NCI-H510A (cell line): ENCODE measurements around the gene ERAS.

Experiments
- DNase-seq: peaks from one replicate; lab custom pipeline; 2025; lab: John Stamatoyannopoulos, UW

The ERAS gene

DNA sequence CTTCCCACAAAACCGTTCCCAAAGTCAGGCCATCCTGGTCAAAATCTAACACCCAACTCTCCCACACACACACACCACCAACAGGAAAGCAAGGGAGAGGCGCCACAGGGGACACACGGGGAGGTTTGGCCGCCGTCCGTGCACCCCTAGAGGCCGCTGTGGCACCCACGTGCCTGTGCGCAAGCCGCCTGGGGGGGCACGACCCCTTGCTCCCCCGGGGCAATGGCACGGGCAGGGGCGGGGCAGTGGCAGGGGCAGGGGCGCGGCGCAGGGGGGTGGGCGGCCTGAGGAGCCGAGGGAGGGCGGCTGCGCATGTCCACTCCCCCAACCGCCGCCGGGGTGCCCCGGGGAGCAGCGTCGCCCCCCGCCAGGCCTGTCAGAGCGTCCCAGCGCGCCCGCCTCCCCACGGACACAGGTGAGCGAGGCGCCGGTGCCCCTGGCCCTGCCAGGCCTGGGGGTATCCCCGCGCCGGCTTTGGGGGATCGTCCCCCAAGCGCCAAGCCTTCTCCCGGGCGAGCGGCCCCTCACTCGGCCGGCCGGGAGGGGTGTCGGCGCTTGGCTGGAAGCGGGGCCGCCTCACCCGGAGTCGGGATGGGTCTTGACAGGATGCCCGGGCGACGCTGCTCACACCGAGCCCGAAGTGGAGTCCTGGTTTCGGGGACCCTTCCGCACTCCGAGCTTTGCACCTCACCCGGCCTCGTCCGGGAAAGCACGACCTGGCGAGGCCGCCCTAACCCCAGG lies at the start of gene ERAS:
Gene ERAS, plus strand, starts transcription at position 379 of the 741 bp plus-strand sequence. CDS start 2,611 bp downstream, outside the sequence.
- DNase-seq = no peak

DNA sequence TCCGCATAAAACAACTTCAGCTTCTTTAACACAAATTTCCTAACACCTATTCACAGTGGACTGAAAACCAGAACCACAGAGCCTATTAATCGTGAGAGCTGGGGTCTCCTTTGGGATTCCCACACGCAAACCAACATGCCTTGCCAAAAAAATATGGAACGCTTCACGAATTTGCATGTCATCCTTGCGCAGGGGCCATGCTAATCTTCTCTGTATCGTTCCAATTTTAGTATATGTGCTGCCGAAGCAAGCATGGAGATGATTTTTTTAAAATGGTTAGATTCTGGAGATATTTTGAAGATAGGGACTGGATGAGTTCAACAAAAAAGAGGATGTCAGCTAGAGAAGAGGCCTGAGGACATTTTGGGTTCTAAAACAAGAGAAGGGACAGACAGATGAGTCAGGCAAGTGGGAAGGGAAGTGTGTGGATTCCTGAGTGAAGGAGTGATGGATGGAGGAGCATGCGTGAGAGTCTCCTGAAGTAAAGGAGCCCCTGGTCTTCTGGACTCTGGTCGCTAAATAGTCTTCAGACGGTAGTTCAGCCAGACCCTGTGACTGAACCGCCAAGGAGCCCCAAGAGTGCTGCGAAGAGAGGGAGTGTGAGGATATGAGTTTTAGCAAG lies 49.4 kb upstream of the ERAS start:
- no peak for DNase-seq

DNA sequence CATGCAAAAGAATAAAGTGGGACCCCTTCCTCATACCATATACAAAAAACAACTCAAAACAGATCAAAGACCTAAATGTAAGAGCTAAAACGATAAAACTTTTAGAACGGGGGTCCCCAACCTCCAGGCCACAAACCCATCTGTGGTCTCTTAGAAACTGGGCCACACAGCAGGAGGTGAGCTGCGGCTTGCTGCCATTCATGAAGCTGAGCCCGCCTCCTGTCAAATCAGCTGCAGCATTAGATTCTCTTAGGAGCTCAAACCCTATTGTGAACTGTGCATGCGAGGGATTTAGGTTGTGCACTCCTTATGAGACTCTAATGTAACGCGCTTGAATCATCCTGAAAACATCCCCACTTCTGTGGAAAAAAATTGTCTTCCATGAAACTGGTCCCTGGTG lies 46.9 kb upstream of the ERAS start:
- no peak for DNase-seq

DNA sequence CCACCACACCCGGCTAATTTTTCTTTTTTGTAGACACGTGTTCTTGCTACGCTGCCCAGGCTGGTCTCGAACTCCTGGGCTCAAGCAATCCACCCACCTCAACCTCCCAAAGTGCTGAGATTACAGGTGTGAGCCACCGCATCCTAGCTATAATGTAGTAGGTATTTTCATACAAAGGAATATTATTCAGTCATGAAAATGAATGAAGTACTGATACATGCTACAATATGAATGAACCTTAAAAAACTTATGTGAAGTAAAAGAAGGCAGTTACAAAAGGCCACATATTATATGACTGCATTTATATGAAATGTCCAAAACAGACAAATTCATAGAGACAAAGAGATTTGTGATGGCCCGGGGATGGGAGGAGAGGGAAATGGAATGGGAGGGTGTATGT lies 44.6 kb upstream of the ERAS start:
- no peak for DNase-seq

DNA sequence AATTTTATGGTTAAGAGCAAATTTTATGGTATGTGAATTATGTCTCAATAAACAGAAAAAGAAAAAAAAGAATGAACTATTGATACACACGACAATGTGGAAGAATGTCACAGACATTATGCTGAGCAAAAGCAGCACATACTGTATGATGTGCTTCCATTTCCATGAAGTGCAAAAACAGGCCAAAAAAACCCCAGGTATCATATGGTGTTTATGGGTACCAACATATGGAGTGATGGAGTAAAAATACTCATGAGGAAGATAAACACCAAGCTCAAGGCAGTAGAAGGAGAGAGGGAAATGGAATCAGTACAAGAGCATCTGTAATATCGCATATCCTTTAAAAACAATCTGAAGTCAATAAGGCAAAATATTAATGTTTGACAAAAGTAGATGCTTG lies 44.1 kb upstream of the ERAS start:
- DNase-seq = no peak

DNA sequence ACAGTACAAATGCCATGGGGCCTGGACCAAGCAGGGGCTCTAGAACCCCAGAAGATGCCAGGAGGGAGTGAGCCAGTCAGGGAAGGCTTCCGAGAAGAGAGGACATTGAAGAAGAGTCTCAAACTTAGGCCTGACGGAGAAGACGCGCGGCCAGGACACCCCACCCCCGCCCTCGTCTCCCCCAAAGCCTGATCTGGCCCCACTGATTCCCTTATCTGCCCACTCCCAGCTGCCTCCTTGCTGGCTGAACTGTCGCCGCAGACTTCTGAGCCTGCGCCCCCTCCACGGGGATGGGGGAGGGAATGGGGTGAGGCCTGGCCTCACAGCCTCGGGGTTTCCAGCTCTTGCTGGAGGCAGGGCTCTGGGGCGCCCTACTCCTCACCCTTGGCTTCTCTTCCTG lies 43.5 kb upstream of the ERAS start:
- DNase-seq = no peak

GRCh38 chrX:48784726-48785125 lies 41.6 kb upstream of the ERAS start:
- no peak for DNase-seq

- no peak for DNase-seq
Observed at GRCh38 chrX:48785186-48785539, 41.1 kb upstream of the ERAS start.

DNA sequence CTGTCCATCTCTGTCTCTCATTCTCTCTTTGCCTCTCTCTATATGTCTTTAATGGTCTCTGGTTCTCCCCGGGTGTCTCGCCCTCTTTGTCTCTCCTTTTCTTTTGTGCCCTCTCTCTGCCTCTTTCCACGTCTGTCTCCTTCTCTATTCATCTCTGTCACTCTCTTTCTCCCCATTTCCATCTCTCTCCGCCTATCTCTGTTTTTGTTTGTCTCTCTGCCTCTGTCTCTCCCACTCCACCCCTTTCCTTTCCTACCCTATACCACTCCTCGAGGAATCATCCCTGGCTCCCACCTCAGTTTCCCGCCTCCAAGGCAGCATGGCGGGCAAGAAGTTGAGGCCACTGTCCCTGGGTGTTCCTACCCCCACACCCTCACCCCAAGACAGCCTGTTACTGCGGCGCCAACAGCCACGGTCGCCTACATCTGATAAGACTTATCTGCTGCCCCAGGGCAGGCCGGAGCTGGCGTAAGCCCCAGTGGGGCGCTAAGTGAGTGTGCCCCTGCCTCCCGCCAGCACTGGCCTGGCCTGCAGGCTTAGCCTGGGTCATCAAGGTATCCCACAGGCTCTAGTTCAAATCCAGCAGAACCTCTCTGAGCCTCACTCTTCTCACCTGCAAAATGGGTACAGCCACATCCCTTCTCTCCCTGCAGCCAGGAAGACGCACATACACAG lies 40.6 kb upstream of the ERAS start:
- no peak for DNase-seq

DNA sequence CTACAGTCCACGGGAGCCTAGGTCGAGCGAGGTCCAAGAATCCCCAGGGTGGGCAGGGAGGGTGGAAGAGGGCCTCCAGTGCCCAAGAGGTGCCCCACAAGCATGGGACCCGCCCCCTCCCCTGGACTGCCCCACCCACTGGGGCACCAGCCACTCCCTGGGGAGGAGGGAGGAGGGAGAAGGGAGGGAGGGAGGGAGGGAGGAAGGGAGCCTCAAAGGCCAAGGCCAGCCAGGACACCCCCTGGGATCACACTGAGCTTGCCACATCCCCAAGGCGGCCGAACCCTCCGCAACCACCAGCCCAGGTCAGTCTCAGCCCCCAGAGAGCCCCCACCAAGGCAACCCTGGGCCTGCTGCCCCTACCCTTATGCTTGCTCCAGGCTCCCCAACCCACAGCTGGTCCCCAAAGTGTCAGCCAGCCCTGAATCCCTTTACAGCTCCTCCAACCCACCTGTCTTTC lies 39.9 kb upstream of the ERAS start, which contains the start of gene GATA1:
Gene GATA1, plus strand, starts transcription at position 250 of the 460 bp plus-strand sequence. CDS start 4,520 bp downstream, outside the sequence.
- no peak for DNase-seq

- DNase-seq = no peak
Observed at GRCh38 chrX:48786825-48787504, 39.3 kb upstream of the ERAS start.

GRCh38 chrX:48787505-48788443 lies 38.5 kb upstream of the ERAS start:
- no peak for DNase-seq

DNA sequence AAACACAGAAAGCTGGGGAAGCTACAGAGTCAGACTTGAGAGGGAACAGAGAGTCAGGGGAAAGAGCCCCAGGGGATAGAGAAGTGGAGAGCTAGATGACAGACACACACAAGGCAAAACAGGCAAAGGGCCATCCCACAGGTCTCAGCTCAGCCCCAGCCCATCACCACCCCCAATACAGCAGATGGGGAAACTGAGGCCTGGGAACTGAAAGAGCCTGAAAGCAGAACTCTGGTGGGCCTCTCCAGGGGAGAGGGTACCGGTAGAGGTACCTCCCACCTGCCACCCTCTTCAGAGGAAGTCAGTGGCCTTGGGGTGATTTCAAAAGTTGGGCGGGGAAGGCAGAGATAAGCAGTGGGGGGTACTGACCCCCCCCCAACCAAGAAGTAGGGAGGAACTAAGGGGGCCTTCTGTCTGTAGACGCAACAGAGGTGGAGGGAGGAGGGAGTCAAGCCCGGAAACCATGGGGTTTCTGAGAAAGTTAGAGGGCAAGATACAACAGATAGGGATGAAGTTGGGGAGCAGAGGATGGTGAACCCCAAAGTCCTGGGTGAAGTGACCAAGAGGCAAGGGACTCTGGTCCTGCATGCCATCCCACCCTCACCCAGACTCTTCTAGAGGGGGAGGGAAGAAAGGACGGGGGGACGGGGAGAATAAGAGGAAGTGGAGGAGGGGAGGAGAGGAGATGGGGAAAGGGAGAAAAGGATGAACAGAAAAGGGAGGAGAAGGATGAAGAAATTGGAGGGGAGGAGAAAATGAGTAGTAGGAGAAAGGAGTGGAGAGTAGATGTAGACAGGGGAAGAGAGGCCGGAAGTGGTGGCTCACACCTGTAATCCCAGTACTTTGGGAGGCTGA lies 36.7 kb upstream of the ERAS start:
- DNase-seq = no peak

DNA sequence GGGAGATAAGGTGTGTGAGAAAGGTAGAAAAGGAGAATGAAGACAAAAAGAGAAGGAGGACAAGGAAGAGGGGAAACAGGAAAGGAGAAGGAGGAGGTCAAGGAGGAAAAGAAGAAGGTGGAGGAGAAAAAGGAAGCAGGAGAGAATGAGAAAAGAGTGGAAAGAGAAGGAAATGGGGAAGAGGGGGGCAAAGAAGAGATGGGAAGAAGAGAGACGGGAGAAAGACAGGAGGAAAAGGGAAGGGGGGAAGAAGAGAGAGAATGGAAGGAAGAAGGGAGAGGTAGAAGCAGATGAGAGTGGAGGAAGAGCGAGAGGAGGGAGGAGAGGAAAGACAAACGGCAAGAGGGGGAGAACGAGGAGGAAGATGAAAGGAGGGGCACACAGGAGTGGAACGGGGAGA lies 35.8 kb upstream of the ERAS start:
- no peak for DNase-seq

GRCh38 chrX:48791063-48791820 lies 35.1 kb upstream of the ERAS start:
- DNase-seq = no peak

DNA sequence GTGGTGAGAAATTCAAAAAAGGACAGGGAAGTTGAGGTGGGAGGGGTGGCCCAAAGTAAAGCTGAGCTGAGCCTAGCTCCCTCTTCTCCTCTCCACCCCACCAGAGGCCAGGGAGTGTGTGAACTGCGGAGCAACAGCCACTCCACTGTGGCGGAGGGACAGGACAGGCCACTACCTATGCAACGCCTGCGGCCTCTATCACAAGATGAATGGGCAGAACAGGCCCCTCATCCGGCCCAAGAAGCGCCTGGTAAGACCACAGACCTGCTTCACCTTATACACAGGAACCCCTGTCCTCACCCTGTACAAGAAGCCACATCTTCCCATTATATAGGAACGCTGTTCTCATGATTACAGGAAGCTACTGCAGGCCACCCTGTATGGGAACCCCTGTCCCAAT lies 34.1 kb upstream of the ERAS start:
- DNase-seq = no peak

DNA sequence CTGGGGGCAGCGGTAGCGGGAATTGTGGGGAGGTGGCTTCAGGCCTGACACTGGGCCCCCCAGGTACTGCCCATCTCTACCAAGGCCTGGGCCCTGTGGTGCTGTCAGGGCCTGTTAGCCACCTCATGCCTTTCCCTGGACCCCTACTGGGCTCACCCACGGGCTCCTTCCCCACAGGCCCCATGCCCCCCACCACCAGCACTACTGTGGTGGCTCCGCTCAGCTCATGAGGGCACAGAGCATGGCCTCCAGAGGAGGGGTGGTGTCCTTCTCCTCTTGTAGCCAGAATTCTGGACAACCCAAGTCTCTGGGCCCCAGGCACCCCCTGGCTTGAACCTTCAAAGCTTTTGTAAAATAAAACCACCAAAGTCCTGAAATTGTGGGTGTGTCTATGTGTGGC lies 32.4 kb upstream of the ERAS start:
- no peak for DNase-seq

DNA sequence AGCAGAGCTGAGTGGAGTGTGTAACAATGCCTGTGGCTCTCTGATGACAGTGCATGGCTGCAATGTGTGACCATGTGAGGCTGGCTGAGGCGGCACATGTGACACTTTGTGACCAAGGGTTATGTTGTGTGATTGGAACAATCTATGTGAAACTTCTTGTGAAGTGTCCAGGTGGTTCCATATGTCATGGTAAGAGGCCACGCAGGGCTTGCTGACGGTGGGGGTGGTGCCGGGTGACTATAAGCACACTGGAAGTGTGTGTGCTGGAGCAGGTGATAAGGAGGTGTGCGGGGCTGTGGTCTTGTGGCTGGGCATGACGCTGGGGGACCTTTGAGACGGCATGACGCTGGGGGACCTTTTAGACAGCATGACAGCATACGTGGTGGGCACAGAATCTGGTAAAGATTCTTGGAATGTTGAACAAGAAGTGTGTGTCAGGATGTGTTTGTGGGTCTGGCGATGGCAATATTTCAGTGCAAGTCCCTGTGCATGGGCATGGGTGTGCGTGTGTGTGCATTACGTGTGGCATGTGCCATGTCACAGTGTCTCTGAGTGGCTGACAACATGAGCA lies 31.9 kb upstream of the ERAS start:
- DNase-seq = no peak

DNA sequence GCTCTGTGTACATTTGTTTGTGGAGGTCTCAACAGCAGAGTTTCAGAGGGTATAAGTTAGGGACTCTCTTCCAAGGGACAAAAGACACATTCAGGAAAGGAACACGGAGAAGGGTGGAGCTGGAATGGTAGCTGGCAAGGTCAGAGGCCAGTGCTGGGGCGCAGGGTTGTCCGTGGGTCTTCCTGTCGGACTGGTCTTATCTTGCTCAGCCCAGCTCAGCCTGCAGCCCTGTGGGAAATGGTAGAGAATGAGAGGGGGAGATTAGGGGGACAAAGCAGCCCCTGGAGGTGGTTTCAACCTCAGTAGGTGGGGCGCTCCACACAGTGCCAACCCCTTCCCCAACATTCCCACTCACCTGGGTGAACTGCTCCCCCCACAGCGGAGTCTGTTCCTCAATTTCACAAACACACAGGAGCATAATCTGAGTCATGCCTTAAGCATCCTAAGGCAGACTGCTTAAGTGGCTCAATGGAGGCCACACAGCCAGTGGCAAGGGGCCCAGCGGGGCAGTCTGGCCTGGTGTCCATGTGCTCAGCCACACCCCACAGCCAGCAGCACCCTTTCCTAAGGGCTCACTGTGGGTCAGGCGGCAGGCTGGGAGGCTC lies 31.3 kb upstream of the ERAS start:
- DNase-seq = no peak
